GM13976 (cell line): ENCODE data around the gene LRRN4.

ENCODE experiments used
- DNase-seq: peaks from one replicate; pipeline ENCODE4 v3.0.0; 2012; ENCODE audit warnings: low spot score
- in situ Hi-C: fragments of 300-500 bp; cut with MboI; formaldehyde crosslinking; loops from one replicate; pipeline ENCODE4 v1.12.0; 2022; ENCODE audit warnings: low sequenced_read_pairs, mixed read lengths, inconsistent platforms; ENCODE audit not compliant: unreplicated experiment
- TF ChIP-seq, protein P1 (sequence below): IDR thresholded peaks from 2 replicates; pipeline ENCODE4 v1.5.1; 2012; ENCODE audit warnings: borderline replicate concordance, mild to moderate bottlenecking; ENCODE audit not compliant: insufficient read depth; ENCODE audit errors: extremely low read depth, missing control alignments, control extremely low read depth

LRRN4 gene

DNA sequence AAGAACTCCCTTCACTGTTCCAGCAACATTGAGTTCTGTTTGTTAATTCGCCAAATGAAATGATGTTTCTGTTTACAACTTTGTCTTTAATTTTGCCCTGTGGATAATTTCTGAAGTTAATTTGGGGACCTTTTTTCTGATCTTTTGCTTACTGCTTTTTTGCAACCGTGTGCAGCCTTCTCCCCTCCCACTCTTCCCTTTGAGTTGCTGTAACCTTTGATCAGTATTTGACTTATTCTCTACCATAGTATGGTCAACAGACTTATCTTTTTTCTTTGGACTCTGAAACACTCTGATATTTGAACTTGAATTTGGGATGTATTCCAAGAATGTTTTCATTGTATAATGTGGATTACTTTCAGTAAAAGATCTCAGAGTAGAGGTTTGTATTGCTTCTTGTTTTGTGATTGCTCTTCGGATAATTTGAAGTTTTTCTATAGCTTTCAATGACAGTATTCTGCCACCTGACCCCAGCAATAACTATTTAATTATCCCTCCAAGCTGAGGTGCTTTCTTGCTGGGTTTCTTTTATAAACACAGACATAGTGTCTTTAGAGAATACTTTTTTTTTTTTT is 46.2 kb downstream of the LRRN4 start:
- in situ Hi-C loops: no loop called here
- TF ChIP-seq, protein P1, sequence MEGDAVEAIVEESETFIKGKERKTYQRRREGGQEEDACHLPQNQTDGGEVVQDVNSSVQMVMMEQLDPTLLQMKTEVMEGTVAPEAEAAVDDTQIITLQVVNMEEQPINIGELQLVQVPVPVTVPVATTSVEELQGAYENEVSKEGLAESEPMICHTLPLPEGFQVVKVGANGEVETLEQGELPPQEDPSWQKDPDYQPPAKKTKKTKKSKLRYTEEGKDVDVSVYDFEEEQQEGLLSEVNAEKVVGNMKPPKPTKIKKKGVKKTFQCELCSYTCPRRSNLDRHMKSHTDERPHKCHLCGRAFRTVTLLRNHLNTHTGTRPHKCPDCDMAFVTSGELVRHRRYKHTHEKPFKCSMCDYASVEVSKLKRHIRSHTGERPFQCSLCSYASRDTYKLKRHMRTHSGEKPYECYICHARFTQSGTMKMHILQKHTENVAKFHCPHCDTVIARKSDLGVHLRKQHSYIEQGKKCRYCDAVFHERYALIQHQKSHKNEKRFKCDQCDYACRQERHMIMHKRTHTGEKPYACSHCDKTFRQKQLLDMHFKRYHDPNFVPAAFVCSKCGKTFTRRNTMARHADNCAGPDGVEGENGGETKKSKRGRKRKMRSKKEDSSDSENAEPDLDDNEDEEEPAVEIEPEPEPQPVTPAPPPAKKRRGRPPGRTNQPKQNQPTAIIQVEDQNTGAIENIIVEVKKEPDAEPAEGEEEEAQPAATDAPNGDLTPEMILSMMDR: no peak
- DNase-seq: no peak

DNA sequence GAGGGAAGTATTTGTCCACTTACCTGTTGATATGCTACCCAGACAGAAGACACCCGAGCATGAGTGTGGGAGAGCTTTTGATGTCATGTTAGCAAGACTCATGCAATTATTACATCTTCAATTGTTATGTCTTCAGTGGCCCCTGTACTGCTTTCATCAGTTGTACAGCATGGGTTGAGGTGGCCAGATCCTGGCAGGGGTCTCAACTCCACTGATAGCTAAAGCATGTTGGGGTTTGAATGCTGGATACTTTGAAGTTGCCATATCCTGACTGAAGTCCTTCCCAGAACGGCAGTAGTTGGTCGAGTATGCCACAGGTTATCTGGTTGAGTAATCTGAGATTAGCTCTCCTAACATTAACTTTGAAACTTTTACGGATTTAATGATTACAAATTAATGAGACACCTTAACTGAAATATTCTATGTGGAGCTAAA is 46.7 kb downstream of the LRRN4 start:
- TF ChIP-seq, protein P1: no peak
- in situ Hi-C loops: no loop called here
- no peak for DNase-seq

DNA sequence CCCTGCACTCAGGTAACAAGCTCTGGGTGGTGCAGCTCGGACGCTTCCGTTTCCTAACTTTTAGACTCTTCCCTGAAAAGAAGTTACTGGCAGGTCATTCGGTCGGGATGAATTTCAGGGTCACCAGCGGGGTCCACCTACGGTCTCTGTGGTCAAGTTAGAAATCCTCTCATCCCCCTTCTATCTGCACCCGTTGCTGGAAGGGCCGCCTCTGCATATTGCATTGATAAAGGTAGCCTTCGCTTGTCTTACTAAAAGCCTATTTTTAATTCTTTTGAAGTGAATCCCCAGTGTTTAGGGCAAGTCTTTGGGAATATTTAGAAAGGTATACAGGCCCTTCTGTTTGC is 47.3 kb downstream of the LRRN4 start:
- in situ Hi-C loops: no loop called here
- DNase-seq: no peak
- TF ChIP-seq, protein P1: no peak

DNA sequence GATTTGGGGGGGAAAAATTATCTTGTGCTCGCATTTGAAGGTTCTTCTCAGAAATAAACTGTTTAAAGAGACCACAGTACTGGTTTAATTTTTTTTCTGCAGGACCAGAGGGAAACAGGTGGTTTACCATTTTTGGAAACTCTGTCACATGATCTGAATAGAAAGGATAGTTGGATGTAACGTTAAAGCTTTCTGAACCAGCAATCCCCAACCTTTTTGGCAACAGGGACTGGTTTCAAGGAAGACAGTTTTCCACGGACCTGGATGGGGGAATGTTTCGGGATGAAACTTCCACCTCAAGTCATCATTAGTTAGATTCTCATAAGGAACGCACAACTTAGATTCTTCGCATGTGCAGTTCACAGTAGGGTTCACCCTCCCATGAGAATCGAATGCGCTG is 53.0 kb downstream of the LRRN4 start:
- TF ChIP-seq, protein P1: no peak
- in situ Hi-C loops: no loop called here
- DNase-seq: no peak

DNA sequence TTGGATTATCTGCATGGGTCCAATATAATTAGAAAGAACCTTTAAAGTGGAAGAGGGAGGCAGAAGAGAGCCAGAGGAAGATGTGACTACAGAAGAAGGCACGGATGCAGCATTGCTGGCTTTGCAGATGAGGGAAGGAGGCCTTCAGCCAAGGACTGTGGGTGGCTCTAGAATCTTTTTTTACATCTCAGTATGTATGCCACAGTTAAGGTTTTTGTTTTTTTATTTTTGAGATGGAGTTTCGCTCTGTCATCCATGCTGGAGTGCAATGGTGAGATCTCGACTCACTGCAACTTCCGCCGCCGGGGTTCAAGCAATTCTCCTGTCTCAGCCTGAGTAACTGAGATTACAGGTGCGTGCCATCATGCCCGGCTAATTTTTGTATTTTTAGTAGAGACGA is 54.1 kb downstream of the LRRN4 start:
- TF ChIP-seq, protein P1: no peak
- no peak for DNase-seq
- in situ Hi-C loops: no loop called here

DNA sequence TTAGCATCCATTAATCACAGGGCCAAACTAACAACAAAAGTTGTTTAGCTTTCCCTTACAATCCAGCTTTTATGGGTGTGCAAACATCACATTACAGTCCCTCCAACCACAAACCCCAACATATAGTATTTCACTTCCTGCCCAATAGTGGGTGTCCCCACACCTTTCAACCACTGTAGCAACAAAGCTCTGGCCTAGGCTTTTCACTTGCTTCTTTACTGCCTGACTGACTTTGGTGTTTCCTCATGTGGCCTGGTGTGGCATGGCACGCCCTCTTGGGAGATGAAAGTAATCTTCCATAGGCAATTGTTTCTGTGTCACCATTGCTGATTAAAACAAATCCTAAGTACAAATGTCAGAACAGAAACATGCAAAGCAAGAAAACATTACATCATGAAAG is 57.1 kb downstream of the LRRN4 start:
- DNase-seq: peak; percentile 53
- in situ Hi-C loops: no loop called here

More for the DNA sequence above, 57.1 kb downstream of the LRRN4 start:
- TF ChIP-seq, protein P1: no peak
